Urothelium cell line (cell line): Measurements from ENCODE around the gene EGLN2.
"Not testable (repeated sequence)": the region's sequence is repeated elsewhere in the genome, so short reads cannot be mapped to it uniquely, and the experiment has no call there.

Experiments
- DNase-seq: peaks from one replicate; pipeline ENCODE4 v3.0.0; 2011; ENCODE audit warnings: low spot score, mixed read lengths
- FAIRE-seq: peaks from 2 replicates; lab custom pipeline; 2011; peaks lifted over from hg19 to GRCh38; lab: Jason Lieb, UNC

Gene EGLN2

DNA sequence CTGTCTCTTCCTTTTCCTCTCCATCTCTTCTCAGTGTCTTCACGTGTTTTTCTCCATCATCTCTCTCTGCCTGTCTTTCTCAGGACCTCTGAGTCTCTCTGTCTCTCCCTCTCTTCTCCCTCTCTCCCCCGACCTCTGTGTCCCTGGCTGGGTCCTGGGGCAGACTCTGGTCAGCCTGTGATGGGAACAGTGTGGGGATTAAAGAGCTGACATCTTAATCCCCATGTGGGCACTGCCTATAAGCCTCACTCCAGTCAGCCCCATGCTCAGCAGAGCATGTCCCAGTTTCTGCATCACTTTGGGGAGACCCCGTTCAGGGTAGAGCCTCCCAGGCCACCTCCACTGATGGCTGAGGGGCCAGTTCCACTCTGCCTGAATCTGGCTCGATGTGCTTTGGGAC, 16.2 kb downstream of the EGLN2 start:
- FAIRE-seq (no peak), DNase-seq (no peak)

DNA sequence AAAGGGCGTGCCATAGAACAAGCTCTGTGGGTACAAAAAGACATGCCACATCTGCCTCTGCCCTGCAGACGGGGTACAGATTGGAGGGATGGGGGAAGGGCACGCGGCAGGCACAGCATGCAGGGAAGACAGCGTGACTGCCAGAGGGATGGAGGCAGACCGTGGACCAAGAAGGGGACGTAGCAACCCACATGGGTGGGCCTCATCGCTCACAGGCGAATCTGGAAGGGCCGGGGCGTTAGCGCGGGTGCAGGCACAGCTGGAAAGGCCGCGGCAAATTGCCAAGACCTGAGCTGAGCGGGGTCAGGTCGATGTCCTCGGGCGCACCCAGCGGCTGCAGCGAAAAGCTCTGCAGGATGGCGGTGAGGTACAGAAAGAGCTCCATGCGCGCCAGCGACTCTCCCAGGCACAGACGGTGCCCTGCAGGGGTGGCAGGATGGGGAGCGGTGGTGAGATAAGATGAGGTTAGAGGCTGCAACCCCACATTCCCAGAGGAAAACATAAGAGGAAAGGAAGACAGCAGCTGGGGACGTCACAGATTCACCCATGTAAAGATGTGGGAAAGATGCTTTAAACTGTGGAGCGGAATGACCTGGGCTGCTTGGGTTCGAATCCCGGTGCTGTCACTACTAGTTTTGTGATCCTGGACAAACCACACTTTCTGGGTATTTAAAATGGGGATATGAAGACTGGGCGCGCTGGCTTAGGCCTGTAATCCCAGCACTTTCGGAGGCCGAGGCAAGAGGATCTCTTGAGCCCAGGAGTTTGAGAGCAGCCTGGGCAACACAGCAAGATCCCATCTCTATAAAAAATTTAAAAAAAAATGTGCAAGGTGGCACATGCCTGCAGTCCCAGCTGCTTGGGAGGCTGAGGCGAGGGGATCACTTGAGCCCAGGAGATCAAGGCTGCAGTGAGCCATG, 19.7 kb downstream of the EGLN2 start:
- FAIRE-seq, DNase-seq: not testable (repeated sequence)

DNA sequence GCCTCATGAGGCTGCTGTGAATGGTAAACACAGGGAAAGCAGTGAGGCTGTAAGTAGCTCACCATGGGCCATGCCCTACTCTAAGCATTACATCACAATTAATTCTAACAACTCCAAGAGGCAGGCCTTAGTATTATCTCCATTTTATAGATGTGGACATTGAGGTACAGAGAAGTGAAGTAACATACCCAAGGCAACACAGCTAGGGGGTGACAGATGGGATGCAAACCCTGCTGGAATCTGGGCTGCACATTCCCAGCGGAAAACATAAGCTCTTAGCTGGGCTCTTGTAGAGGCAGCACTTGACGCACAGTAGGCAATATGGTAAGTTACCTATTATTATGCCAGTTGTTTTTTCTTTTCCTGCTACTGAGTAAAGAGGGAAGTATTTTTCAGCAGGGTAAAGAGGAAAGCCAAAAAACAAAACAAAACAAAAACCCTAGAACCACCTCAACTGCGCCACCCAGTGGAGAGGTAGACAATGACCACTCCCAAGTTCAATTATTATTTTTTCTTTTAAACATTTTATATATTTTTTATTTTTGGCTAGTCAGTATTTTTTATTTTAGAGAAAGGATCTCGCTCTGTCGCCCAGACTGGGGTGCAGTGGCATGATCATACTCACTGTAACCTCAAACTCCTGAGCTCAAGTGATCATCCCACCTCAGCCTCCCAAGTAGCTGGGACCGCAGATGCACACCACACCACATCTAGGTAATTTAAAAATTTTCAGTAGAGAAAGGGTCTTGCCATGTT, 20.7 kb downstream of the EGLN2 start:
- DNase-seq, FAIRE-seq: not testable (repeated sequence)

DNA sequence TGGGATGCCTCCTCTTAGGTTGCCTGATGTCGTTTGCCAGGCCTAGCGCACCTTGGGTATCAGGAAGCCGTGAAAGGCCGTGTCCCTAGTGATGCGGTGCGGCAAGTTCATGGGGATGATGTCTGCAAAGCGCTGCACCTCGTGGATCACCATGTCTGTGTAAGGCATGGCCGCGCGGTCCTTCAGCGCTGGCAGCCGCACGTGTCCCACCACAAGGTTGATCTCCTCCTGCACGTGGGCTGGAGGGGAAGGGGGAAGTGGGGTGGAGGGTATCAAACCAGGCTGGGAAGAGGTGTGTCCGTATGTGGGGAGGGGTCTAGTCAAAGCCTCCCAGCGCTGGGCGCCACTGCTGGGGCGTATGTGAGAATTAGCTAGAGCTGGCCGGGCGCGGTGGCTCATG, 23.2 kb downstream of the EGLN2 start:
- no peak for DNase-seq
- FAIRE-seq: no peak

DNA sequence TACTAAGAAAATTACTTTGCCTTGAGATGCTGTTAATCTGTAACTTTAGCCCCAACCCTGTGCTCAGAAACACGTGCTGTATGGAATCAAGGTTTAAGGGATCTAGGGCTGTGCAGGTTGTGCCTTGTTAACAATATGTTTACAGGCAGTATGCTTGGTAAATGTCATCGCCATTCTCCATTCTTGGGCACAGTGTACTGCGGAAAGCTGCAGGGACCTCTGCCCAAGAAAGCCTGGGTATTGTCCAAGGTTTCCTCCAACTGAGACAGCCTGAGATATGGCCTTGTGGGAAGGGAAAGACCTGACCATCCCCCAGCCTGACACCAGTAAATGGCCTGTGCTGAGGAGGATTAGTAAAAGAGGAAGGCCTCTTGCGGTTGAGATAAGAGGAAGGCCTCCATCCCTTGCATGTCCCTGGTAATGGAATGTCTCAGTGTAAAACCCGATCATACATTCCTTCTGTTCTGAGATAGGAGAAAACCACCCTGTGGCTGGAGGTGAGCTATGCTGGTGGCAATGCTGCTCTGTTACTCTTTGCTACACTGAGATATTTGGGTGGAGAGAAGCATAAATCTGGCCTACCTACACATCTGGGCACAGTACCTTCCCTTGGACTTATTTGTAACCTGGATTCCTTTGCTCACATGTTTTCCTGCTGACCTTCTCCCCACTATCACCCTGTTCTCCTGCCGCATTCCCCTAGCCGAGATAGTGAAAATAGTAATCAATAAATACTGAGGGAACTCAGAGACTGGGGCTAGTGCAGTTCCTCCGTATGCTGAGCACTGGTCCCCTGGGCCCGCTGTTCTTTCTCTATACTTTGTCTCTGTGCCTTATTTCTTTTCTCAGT, 23.9 kb downstream of the EGLN2 start:
- not testable (repeated sequence) for DNase-seq, FAIRE-seq

DNA sequence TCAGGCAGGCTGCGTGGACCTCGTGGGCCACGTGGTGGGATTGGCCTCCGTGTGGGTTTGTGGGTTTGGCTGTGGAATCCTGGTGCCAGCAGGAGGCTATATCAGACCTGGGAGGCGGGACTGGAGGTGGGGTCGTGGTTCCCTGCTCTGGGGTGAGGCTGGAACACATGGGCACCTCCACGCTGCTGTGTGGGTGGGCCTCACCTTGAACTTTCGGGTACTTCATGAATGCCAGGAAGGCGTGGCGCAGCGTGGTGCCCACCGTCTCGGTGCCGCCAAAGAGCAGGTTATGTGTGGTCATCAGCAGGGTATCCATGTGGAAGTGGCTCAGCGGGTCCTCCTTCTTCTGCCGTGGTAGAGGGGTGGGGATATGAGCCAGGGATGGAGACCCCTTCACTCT, 25.9 kb downstream of the EGLN2 start:
- FAIRE-seq, DNase-seq: not testable (repeated sequence)

DNA sequence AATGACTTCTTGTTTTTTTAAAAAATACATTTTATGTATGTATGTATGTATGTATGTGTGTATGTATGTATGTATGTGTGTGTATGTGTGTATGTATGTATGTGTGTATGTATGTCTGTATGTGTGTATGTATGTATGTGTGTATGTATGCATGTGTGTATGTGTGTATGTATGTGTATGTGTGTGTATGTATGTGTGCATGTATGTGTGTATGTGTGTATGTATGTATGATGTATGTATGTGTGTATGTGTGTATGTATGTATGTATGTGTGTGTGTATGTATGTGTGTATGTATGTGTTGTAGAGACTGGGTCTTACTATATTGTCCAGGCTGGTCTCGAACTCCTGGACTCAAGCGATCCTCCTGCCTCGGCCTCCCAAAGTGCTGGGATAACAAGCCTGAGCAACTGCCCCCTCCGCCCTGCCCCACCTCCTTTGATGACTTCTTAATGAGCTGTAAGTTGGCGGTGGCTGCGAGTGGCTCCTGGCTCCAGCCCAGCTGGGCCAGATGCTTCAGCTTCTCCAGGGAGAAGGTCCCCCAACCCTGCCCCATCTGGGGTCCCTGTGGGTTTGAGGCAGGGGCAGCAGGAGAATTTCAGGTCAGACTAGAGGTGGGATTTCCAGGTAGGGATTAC, 26.6 kb downstream of the EGLN2 start:
- not testable (repeated sequence) for DNase-seq

DNA sequence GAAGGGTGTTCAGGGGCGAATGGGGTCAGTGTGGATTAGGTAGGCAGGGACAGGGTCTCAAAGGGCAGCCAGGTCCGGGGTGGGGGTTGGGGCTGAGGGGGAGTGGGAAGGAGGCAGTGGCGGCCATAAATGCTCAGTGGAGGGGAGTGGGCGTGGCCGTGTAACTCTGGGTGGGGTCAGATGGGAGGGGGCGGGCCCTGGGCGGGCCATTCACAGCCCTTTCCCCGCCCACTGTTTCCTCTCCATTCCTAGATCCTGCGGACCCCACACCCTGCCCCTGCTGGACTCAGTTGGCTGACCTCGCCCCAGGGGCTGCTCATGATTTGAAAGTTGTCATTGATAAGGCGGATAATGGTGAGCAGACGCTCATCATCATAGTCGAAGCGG, 27.3 kb downstream of the EGLN2 start:
- DNase-seq, FAIRE-seq: not testable (repeated sequence)

More for the DNA sequence above, 26.6 kb downstream of the EGLN2 start:
- FAIRE-seq: peak; percentile 13

DNA sequence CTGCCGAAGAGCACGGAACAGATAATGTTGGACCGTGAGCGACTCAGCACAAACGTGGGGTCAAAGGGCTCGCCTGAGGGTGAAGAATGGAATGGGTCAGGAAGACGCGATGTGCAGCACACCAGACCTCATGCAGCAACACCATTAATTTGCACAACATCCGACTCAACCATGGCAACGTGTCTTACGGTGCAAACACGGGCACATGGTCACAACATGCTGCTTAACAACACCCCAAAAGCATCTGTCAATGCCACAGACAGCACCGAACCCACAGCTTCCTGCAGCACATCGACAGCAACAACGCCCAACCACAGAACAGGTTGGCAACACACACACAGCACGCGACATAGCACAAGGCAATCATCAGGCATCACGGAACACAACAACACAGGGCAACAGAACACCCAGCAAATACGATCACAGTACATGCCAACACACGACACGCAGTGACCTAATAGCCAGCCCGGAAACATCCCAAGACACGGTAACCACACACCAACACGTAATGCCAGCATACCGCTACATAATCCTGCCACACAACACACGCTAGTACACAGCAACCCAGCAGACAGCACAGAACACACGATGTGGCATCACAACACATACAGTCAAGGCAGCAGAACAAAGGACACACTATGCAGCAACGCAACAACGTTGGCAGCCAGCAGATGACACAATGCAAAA, 27.9 kb downstream of the EGLN2 start:
- DNase-seq: not testable (repeated sequence)
- FAIRE-seq: peak; percentile 95

DNA sequence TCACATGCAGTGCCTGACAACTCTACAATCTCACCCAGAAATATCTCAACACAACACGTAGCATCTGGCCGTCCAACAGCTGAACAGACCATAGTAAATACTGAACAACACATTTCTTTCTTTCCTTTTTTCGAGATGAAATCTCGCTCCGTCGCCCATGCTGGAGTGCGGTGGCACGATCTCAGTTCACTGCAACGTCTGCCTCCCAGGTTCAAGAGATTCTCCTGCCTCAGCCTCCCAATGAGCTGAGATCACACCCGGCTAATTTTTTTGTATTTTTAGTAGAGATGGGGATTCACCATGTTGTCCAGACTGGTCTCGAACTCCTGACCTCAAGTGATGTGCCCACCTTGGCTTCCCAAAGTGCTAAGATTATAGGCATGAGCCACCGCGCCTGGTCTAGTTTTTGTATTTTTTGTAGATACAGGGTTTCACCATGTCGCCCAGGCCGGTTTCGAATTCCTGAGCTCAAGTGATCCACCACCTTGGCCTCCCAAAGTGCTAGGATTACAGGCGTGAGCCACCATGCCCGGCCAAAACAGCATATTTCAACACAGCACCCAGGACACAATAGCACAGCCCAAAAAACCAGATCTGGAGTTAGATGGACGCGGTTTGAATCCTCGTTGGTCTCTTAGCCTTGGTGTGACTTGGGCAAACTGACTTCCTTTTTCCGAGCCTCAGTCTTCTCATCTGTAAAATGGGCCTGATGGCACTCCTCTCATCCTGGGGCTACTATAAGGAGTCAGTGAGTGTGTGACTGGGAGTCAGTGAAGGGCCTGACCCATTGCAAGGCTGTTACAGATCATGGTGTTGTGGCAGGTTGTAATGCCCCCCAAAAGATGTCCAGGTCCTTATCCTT, 28.6 kb downstream of the EGLN2 start:
- FAIRE-seq: no peak

DNA sequence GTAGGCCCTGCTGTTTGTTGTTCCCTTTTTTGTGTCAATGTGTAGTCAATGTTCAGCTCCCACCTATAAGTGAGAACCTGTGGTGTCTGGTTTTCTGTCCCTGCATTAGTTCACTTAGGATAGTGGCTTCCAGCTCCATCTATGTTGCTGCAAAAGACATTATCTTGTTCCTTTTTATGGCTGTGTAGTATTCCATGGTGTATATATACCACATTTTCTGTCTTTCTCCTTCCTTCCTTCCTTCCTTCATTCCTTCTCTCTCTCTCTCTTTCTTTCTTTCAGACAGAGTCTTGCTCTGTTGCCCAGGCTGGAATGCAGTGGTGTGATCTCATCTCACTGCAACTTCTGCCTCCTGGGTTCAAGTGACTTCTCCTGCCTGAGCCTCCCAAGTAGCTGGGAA, 30.2 kb downstream of the EGLN2 start:
- no peak for FAIRE-seq

More for the DNA sequence above, 28.6 kb downstream of the EGLN2 start:
- DNase-seq: no peak

DNA sequence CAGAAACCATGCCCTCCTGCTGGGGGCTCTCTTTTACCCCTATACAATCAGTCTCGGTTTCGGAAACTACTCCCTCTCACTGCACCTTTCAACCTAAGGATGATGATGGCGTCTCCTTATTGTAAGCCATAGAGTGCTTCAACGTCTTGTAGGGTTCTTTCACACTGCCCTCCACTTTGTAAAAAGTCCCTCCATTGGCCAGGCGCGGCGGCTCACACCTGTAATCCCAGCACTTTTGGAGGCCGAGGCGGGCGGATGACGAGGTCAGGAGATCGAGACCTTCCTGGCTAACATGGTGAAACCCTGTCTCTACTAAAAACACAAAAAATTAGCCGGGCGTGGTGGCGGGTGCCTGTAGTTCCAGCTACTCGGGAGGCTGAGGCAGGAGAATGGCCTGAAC, 31.8 kb downstream of the EGLN2 start:
- not testable (repeated sequence) for FAIRE-seq, DNase-seq

More for the DNA sequence above, 30.2 kb downstream of the EGLN2 start:
- no peak for DNase-seq

DNA sequence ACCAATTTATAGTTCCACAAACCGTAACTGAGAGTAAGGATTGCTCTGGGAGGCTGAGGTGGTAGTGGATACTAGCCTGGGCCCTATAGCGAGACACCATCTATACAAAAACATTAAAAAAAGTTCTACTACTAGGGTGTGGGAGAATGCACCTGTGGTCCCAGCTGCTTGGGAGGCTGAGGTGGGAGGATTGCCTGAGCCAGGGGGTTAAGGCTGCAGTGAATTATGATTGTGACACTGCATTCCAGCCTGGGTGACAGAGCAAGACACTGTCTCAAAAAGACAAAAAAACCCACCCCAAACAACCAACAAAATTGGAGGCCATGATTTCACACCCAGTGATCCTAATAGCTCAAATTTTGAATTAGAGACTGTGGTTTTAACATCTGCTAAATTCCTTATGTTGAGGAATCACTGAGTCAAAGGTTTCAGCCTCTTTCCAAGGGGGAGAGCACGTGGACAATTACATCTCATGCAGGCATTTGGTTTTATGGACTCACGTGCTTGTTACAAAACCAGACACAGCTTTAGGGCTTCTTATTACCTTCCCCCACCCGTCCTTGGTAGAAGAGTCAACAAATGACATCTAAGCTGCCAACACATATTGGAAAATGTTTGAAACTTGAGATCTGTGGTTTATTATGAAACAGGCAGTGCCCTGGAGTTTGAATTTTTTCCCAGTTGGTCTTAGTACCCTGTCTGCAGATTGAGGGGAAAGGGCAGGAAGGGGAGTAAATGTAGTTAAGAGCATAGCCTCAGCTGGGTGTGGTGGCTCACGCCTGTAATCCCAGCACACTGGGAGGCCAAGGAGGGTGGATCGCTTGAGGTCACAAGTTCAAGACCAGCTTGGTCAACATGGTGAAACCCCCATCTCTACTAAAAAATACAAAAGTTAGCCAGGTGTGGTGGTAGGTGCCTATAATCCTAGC, 32.8 kb downstream of the EGLN2 start:
- DNase-seq: peak; percentile 70
- FAIRE-seq: no peak

DNA sequence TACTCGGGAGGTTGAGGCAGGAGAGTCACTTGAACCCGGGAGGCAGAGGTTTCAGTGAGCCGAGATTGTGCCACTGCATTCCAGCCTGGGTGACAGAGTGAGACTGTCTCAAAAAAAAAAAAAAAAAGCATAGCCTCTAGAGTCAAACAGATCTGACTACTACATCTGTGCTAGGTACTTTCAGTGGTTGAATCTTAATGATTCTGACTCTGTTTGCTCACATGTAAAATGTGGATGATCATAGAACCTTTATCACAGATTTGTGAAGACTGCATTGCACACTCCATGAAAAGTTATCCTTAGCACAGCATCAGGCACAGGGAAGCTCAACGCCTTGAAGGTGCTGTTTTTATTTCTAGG, 33.4 kb downstream of the EGLN2 start:
- DNase-seq, FAIRE-seq: not testable (repeated sequence)

DNA sequence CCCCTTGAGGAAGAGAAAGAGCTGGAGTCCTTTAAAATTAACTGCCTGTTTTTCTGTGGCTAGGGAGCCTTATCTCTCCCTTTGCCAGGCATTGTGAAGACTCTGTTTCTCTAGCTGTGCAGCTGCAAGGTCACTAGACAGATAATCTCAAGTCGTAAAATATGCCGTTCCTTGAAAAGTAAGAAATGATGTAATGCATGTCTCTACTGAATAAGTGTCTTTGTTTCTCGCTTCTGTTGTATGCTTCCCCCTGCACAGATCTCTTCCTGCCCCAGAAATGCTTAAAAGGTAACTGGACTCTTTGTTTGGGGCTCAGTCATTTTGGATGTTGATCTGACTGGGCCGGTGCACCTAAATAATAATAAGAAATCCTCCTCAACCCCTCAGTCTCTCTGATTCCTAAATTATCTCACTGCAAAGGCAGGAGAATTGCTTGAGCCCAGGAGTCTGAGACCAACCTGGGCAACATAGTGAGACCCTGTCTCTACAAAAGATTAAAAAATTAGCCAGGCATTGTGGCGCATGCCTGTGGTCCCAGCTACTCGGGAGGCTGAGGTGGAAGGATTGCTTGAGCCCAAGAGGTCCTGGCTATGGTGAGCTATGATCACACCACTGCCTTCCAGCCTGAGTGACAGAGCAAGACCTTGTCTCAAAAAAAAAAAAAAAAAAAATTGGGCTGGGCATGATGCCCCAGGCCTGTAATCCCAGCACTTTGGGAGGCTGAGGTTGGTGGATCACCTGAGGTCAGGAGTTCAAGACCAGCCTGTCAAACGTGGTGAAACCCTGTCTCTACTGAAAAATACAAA, 34.9 kb downstream of the EGLN2 start:
- DNase-seq (peak; percentile 16), FAIRE-seq (peak; percentile 63)

DNA sequence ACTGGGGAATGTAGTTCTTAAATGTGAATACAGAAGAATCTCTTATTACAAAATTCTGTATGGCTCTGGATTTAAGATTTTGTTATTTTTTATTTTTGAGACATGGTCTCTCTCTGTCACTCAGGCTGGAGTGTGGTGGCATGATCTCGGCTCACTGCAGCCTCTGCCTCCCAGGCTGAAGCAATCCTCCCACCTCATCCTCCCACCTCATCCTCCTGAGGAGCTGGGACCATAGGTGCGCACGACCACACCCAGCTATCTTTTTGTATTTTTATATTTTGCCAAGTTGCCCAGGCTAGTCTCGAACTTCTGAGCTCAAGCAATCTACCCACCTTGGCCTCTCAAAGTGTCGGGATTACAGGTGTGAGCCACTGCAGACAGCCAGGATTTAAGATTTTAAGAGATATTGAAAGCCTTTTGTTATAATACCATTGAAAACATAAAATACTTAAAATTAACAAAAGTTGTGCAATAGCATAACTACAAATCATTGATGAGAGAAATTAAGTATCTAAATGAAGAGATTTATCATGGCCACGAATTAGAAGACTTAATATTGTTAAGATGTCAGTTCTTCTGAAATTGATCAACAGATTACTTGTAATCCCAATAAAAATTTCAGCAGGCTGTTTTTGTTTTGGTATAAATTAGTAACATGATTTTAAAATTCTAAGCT, 37.9 kb downstream of the EGLN2 start:
- FAIRE-seq: no peak

More for the DNA sequence above, 37.9 kb downstream of the EGLN2 start:
- no peak for DNase-seq
